Measurements from ENCODE around the gene FAM111A.
"Not testable (repeated sequence)": the region's sequence is repeated elsewhere in the genome, so short reads cannot be mapped to it uniquely, and the experiment has no call there.

The FAM111A gene, protein sequence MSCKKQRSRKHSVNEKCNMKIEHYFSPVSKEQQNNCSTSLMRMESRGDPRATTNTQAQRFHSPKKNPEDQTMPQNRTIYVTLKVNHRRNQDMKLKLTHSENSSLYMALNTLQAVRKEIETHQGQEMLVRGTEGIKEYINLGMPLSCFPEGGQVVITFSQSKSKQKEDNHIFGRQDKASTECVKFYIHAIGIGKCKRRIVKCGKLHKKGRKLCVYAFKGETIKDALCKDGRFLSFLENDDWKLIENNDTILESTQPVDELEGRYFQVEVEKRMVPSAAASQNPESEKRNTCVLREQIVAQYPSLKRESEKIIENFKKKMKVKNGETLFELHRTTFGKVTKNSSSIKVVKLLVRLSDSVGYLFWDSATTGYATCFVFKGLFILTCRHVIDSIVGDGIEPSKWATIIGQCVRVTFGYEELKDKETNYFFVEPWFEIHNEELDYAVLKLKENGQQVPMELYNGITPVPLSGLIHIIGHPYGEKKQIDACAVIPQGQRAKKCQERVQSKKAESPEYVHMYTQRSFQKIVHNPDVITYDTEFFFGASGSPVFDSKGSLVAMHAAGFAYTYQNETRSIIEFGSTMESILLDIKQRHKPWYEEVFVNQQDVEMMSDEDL

DNA sequence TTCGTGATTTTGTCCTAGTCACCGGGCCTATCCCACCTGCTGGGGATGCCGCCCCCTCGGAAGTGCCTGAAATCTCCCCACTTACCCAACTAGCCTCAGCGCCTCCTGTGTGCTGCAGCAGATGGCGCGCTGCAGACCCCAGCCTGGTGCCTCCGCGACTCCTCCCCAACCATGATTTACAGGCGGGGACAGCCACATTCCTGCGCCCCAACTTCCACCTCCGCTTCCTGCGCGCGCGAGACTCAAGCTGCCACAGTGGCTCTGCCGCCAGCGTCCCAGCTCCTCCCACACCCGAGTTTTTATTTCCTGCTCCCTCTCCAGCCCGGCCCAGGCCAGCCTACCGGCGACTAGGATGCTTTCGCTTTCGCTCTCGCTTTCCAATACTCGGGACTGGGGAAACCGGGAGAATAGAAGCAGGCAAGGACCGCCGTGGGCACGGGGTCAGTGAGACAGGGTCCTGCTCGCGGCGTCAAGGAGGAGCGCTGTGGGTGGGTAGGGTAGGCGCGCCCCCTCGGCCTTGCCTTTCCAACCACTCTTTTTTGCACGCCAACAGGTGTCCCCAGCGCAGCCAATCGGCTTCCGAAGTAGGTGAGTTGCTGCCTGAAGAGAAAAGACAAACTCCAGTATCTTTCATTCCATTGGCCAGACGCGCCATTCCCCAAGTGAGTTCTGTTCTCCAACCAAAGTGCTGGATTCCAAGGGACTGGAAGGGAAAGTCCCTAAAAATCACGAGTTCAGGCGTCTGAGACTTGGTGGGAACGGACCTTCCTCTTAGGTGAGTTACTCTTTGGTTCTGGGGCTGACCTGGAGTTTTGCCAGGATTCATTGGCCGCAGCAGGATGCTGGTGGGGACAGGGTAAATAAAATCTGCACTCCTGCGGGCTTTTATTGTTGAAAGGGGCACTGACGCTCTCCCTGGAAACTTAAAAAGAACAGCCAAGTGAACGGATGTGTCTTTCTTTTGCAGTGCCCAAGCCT, at the start of gene FAM111A:
TSS of gene FAM111A (plus strand) at position 327 of the 978 bp plus-strand sequence. CDS start 6,017 bp downstream, outside the sequence.
- peak; percentile 64 to 76 for DNase-seq (ENCODE audit: low read depth in 2 of 2)

DNA sequence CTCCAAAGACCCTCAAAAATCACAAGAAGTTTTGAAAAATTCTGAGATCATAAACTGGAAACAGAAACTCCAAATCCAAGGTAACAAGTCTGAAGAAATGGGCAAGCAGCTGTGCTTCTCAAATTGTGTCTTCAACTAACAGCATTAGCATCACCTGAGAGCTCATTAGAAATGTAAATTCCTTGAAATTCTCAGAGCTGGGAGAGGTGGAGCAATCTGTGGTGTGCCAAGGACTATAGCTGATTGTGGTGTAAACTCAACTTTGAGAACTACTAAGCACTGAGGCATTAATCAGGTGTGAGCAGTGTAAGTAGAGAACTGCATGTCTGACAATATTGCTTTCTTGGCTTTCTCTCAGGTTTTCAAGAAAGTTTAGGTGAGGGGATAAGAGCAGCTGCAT, 49.1 kb upstream of the FAM111A start:
- DNase-seq (ENCODE audit: low read depth in 2 of 2) = not testable (repeated sequence)

DNA sequence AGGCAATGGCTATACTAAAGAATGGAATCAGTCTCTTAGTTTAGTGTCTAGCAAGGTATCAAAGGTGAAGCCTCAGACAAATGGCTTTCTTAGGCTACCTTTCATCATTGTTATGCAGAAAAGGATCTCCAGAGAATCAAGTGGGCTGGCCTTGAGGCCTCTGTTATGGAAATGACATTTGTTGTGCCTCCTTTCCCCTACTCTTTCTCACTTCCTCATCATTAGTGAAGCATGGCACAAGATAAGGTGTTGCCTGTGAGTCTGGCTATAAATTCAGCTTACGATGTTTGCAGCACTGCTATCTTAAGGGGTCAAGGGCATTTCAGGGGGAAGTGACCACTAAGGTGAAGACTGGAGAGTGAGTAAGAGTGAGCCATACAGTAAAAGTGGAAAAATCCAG, 47.4 kb upstream of the FAM111A start:
- not testable (repeated sequence) for DNase-seq (ENCODE audit: low read depth in 2 of 2)

DNA sequence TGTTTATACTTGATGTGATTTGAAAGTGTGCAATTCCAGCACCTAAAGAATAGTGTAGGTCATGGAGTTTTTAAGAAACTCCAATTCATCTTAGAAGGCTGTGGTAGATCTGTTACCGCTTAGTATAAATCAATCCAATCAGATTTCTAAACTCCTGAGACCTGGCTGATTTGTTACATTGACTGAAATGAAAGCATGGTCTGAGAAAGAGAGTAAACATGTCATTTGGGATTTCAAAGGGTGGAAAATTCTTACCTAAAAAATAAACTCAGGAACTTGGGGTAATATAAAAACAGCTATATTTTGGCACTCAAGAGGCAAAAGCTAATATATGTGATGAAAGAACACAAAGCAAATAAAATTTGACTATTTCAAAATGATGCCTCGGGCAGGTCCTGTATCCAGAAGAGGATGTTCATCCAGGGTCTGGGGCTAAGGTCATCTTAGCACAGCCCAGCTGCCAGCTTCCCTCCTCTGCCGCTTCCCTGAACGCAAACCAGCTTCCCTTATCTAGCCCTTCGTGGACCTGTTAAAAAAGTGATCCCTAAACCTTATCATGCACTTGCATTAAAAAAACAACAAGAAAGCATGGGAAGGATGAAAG, 46.6 kb upstream of the FAM111A start:
- not testable (repeated sequence) for DNase-seq (ENCODE audit: low read depth in 2 of 2)

DNA sequence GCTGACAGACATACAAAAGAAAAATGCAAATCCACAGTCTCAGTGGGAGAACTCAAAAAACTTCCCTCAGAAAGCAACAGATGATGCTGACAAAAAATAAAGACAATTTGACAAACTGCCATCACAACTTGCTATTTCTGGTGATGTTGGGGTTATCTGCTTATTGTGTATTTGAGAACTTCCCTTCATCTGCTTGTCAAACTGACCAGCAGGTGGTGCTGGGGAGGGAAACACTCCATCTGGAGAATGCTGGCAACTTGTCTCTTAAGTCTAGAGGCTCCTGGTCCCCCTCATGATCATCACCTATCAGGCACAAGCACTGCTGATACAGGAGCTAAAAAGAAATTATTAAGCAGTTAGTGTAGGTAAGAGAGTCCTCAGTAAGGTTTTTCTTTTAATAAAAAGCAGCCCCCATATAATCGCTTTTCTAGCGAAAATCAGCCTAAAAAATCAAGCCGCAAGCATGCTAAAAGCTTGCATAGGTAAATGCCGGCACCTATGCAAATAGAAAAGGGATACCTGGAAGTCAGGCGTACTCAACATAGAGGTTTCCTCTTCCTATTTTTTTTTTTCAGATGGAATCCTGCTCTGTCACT, 45.4 kb upstream of the FAM111A start:
- DNase-seq (ENCODE audit: low read depth in 2 of 2) = peak; percentile 31 to 44

DNA sequence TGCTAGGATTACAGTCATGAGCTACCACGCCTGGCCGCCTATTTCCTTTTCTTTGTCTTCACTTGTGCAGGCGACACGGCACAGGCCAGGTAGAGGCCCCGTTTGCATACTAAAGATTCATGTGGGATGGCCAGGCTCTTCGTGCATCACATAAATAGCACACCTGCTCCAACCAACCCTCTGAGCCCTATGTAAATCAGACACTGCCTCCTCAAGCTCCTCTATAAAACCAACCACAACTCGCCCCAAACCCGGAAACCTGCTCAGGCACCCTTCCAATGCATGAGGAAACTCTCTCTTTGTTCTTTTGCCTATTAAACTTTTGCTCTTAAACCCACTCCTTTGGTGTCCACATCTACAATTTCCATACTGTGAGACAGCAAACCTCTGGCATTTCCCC, 44.7 kb upstream of the FAM111A start:
- DNase-seq (ENCODE audit: low read depth in 2 of 2) = not testable (repeated sequence)

DNA sequence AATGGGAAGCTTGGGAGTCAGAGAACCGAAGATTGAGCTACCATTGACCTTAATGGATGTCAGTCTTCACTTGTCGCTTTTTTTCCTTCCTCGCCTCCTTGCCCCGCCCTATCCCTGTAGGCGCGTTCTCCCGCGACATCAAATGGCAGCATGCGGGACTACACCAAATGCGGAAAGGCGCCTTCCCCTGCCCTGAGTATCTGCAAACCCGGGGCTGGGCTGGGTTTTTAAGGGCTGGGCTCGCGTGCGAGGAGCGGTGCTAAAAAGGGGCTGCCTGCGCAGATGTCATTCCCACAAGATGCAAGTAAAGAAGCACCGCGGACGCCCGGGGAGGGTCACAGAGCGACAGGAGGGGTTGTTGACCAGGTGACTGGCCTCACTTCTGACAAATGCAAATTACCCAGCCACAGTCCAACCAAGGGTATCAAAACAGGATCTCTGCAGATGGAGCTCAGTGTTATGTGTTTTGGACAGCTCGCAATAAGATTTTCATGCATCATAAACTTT, 40.3 kb upstream of the FAM111A start:
- peak; percentile 42 to 52 for DNase-seq (ENCODE audit: low read depth in 2 of 2)

DNA sequence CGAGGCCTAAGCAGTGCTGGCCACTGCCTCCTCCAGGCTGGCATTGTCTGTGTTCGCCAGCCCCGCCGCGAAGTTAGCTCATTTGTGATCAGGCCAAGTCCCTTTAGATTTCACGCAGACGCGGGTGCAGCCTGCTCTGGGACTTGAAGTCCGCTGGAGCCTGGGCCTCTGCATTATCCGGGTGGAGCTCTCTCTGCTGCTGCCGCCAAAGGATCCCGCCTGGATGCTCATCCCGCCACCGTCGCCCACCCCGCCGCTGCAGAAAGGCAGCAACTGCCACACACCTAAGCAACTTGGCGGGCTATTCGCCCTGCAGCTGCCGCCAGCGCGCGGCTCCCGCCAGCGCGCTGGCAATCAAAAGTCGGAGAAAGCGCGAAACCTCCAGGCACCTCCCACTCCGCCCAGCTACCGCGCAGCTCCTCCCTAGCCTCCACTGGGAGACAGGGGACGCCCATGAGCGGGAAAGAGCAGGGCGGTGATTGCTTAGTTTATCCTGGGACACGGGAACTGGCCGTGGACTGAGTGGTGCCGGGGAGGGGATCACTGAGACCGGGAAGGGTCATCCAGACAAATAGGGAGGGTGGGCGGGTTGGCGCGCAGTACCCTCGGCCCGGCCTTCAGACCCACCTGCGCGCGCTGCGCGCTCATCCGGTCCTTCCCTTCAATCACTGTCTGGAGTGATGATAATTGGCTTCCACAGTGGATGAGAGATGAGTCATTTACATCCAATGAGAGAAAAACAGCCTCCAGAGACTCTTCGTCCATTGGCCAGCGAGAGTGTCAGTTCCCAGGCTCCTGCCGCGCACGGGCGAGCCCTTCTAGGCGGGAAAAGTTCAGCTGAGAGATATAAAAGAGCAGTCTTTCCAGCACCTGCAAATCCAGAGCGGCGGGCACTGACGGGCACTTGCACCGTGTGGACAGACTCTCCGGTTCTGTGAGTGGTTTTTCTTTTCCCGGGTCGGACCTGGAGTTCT, 36.0 kb upstream of the FAM111A start, which contains the start of gene FAM111B:
TSS of gene FAM111B (plus strand) at position 875 of the 974 bp plus-strand sequence. CDS start 2,389 bp downstream, outside the sequence.
- DNase-seq (ENCODE audit: low read depth in 2 of 2) = peak; percentile 48 to 59

DNA sequence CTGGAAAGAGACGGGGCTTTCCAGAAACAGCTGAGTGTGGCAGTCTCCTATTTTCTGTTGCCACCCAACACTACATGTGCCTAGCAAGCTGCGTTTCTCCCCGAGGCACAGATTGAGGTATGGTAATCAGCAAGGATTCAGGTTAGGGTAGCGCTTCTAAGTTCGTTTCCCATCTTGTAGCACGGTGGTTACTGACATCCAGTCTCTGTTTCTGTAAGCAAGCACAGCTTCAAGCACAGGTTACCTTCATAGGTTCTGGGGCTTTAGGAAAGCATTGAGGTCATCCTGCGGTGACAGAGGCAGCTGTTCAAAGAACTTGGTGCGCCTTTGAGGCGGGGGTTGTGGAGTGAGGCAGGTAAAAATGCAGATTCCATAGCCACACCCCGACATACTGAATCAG, 34.9 kb upstream of the FAM111A start:
- not testable (repeated sequence) for DNase-seq (ENCODE audit: low read depth in 2 of 2)

DNA sequence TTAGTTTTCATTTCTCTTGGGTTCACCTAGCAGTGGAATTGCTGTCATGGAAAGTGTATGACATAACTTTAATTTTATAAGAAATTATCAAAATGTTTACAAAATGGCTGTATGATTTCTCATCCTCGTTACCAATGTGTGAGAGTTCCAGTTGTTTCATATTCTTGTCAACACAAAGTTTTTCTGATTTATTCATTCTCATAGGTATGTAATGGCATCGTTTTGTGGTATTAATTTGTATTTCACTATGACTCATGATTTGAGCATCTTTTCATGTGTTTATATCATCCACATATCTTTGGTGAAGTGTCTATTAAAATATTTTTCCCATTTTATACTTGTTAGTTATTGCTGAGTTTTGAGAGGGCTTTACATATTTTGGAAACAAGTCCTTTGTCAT, 30.2 kb upstream of the FAM111A start:
- no peak for DNase-seq (ENCODE audit: low read depth in 2 of 2)

DNA sequence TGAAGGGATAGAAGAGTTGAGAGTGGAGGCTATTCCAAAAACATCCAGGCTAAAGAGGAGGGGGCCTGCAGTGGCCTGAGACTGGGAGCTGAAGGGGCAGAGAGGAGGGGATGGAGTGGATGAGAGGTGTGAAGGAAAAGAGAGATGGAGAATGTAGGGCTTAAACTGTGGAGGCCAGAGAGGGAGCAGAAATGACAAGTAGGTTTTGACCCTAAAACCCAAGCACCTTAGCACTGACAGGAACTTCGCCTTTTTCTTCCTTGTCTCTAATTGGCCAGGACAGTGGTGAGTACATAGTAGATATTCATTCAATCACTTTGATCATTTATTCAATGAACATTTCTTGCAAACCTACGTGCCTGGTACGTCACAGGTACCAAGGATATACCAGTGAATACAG, 28.3 kb upstream of the FAM111A start:
- DNase-seq (ENCODE audit: low read depth in 2 of 2) = no peak

DNA sequence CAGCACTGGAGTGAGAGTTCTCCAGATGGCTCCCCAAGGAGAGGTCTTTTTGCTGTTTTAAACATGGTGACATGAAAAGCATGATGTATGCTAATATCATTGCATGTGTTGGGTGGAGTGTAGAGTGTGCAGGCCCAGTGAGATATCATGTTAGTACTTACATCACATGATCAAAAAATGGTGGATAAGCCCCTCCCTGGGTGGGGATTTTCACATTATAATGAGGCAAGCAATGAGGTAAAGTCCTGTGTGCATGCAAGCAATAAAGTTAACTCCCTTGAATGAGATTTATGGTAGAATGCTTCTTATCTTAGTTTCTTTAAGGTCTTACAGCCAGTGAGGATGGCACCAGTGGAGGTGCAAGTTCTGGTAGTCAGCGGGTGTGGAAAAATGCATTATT, 27.1 kb upstream of the FAM111A start:
- DNase-seq (ENCODE audit: low read depth in 2 of 2) = no peak

DNA sequence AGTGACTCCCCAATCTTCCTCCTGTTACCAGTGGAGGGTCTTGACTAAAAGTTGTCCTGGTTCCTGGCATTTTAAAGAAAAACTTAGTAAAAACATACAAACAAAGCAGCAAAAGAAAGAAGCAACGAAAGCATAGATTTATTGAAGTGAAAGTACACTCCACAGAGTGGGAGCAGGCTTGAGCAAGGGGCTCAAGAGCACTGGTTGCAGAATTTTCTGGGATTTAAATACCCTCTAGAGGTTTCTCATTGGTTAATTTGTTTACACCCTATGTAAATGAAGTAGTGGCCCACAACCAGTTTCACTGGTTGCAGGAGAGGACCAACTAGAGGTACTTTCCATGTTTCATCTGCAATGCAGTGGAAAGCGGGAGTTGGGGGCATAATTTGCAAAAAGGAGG, 24.9 kb upstream of the FAM111A start:
- DNase-seq (ENCODE audit: low read depth in 2 of 2) = no peak

DNA sequence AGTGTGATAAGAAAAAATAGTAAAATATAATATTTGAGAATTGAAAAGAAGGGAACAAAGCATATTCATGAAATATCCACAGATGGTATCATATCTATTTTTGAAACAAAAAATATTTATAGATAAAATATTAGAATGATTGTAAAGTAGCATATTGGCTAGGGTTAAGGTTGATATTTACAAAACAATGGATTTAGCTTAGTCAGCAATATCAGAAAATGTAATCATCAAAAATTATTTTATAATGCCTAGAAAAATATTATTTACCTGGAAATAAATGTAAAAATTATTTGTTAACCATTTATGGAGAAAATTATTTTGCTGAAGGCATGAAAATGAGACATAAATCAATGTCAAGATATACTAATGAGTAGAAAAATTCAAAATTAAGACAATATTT, 22.8 kb upstream of the FAM111A start:
- no peak for DNase-seq (ENCODE audit: low read depth in 2 of 2)

DNA sequence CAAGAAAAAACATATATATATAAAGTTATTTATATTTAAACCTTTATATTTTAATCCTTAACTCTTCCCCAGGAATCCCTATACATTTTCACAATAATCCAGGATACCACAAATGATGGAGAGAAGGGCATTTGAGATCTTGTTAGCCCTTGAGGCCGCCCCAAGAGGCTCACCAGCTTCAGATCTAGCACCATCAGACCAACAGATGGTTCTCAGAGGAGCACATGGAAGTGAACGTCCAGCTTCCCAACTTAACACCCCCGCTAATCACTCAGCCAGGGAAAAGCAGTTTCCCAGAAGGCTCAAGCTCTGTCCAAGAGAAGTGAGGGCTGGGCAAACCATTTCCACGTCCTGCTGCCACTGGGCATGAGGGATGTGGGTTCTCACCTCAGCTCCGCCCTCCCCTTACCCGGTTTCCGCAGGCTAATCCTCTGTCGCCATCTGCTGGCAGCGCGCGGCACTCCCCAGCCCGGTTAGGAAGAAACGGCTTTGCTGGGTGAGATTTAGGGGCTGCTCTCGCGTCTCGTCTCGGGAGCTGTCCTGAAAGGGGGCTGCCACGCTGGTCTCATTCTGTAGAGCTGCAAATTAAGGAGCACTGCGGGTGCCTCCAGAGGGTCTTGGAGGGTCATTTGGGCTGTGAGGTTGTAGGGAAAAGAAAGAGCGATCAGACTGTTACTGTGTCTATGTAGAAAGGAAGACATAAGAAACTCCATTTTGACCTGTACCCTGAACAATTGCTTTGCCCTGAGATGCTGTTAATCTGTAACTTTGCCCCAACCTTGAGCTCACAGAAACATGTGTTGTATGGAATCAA, 6.8 kb upstream of the FAM111A start:
- DNase-seq (ENCODE audit: low read depth in 2 of 2) = peak; percentile 80 to 85

DNA sequence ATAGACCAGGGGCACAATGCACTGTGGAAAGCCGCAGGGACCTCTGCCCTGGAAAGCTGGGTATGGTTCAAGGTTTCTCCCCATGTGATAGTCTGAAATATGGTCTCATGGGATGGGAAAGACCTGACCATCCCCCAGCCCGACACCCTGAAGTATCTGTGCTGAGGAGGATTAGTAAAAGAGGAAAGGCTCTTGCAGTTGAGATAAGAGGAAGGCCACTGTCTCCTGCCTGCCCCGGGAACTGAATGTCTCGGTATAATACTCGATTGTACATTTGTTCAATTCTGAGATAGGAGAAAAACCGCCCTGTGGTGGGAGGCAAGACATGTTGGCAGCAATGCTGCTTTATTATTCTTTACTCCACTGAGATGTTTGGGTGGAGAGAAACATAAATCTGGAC, 6.1 kb upstream of the FAM111A start:
- DNase-seq (ENCODE audit: low read depth in 2 of 2) = not testable (repeated sequence)

DNA sequence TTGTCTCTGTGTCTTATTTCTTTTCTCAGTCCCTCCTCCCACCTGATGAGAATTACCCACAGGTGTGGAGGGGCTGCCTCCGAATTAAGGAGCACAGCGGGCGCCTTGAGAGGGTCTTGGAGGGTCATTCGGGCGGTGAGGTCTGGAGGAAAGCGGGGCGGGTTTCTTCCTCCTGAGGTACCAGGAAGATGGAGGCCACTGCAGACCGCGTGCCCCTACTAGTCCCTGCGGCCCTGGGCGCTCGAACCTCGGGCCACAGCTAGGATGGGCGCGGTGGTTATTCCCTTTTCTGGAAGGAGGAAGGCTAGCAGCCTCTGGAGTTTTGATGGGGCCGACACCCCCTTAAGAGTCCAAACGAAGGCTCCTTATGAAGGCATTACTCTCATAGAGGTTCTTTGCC, 5.5 kb upstream of the FAM111A start:
- no peak for DNase-seq (ENCODE audit: low read depth in 2 of 2)

DNA sequence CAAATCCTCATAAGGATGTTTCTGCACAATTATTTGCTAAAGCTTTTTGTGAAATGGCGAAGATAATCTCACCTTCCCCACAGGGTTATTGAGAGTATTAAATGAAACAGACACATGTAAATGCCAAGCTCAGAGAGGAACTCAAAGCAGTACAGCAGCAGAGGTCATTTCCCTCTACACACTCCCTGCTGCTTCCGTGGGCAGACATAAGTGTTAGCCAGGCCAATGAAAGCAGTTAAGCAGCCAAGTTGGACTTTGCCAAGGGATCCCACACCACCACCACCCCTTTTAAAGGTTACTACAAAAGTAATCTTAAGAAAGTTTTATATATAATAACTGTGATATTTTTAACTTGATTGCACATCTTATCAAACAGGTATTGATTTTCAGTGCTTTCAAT, 4.0 kb upstream of the FAM111A start:
- DNase-seq (ENCODE audit: low read depth in 2 of 2) = no peak

DNA sequence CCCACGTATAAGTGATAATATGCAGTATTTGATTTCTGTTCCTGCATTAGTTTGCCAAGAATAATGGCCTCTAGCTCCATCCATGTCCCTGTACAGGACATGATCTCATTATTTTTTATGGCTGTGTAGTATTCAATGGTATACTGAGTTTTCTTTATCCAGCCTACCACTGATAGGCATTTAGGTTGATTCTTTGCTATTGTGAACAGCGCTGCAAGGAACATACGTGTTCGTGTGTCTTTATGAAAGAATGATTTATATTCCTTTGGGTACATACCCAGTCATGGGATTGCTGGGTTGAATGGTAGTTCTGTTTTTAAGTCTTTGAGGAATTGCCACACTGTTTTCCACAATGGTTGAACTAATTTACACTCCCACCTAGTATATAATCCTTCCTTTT, 1.5 kb upstream of the FAM111A start:
- DNase-seq (ENCODE audit: low read depth in 2 of 2) = no peak
